ENCODE data around the gene GPATCH8. TPM values are rescaled to one million over a fixed set of nuclear protein-coding genes. Genes with fewer than 3 reads are reported as not detected.

The GPATCH8 gene
- total RNA-seq, 2 experiments from 2014 or later, result 76.0 to 76.9 TPM

DNA sequence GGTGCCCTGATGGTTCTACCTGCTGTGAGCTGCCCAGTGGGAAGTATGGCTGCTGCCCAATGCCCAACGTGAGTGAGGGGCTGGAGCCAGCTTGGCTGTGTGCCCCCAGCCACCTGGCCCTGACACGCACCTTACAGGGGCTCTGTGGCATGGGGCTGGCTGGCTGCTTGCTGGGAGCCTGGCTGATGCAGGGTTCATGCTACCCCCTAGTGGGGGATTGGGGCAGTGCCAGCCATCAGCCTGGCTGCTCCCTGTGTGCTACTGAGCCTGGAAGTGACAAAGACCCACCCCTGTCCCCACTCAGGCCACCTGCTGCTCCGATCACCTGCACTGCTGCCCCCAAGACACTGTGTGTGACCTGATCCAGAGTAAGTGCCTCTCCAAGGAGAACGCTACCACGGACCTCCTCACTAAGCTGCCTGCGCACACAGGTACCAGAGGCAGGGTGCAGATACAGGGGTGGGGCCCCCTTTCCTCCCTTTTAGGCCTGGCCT is 152.4 kb downstream of the GPATCH8 start:
- POLR2A ChIA-PET, result interaction anchor here (1.0 to 1.7 kb wide), 2 partner anchors 24 to 134 kb away, joined by 3 to 6 read pairs; no protein-coding TSS in a partner anchor
- Mint-ChIP-seq H3K27ac (no peak overlapping the region), H3K4me3 (peak overlapping the region; percentile 52)

DNA sequence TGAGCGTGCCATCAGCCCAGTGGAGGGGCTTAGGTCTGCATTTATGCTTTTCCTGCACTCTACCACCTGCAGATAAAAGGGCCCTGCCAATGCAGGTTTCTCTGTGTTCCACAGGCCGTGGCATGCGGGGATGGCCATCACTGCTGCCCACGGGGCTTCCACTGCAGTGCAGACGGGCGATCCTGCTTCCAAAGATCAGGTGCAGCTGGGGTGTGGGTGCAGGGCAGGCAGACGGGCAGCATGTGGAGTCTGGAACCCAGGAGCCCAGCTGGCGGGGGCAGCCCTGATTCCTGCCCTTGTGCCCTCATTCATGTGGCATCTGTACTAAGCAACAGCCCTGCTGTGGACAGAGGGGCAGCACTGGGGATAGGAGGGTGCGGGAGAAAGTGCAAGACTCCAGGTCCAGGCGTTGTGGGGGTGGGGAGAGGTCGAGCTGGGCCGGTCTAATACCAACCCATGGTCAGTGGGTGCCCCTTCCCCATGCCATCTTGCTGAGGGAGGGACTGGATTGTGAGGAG is 153.6 kb downstream of the GPATCH8 start:
- H3K36me3 Mint-ChIP-seq (ENCODE audit: low read depth), result peaks cover 4% of the 10 kb centered on the region
- H3K4me3 Mint-ChIP-seq, result no peak overlapping the region
- Histone ChIP-seq H3K27me3 (ENCODE audit: control insufficient read depth in 1 of 2, insufficient read depth in 2 of 2, low read length in 2 of 2) (no peaks in the 10 kb centered on the region), H3K4me3 (ENCODE audit: low read length) (no peak overlapping the region), H3K36me3 (ENCODE audit: insufficient read depth, low read length) (peaks cover 11% of the 10 kb centered on the region), H3K27ac (ENCODE audit: low read depth in 1 of 2, low read length in 2 of 2) (no peak overlapping the region), H3K4me1 (ENCODE audit: insufficient read depth, low read length) (peaks cover 36% of the 10 kb centered on the region), H3K9me3 (ENCODE audit: control insufficient read depth in 1 of 2, insufficient read depth in 1 of 2, low read length in 2 of 2) (no peaks in the 10 kb centered on the region)
- ChIA-PET POLR2A (interaction anchor here (1.0 to 1.7 kb wide), 3 partner anchors 23 to 145 kb away, joined by 3 to 6 read pairs (median 5); no protein-coding TSS in a partner anchor), CTCF (interaction anchor here (0.6 to 1.5 kb wide), 3 partner anchors 14 to 145 kb away, joined by 3 to 4 read pairs (median 4); partner anchors contain the start of gene FAM171A2)
- peaks cover 4% of the 10 kb centered on the region for H3K27me3 Mint-ChIP-seq
- H3K4me1 Mint-ChIP-seq (ENCODE audit: low read depth), result peaks cover 29% of the 10 kb centered on the region
- ATAC-seq (ENCODE audit: poor library complexity) (no peak), DNase-seq (no peak)
- TF ChIP-seq, protein P1, sequence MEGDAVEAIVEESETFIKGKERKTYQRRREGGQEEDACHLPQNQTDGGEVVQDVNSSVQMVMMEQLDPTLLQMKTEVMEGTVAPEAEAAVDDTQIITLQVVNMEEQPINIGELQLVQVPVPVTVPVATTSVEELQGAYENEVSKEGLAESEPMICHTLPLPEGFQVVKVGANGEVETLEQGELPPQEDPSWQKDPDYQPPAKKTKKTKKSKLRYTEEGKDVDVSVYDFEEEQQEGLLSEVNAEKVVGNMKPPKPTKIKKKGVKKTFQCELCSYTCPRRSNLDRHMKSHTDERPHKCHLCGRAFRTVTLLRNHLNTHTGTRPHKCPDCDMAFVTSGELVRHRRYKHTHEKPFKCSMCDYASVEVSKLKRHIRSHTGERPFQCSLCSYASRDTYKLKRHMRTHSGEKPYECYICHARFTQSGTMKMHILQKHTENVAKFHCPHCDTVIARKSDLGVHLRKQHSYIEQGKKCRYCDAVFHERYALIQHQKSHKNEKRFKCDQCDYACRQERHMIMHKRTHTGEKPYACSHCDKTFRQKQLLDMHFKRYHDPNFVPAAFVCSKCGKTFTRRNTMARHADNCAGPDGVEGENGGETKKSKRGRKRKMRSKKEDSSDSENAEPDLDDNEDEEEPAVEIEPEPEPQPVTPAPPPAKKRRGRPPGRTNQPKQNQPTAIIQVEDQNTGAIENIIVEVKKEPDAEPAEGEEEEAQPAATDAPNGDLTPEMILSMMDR (IDR thresholded peaks at IDR 0.05), result no peak
- H3K27ac Mint-ChIP-seq, result no peak overlapping the region
- H3K9me3 Mint-ChIP-seq, result no peaks in the 10 kb centered on the region
- intact Hi-C loops (cut with DNase I, micrococcal nuclease), result loop anchor here (1.0 to 5.0 kb wide), 4 partner anchors 139 to 407 kb away; partner anchors contain the start of genes HROB (in 1 of the 2), LSM12 (in 1 of the 2) and PPY (in 1 of the 2)

More for the DNA sequence above, 152.4 kb downstream of the GPATCH8 start:
- Mint-ChIP-seq H3K27me3 (peaks cover 4% of the 10 kb centered on the region), H3K36me3 (ENCODE audit: low read depth) (peaks cover under 1% of the 10 kb centered on the region), H3K4me1 (ENCODE audit: low read depth) (peaks cover 17% of the 10 kb centered on the region), H3K9me3 (no peaks in the 10 kb centered on the region)
- CTCF ChIA-PET, result interaction anchor here (0.9 to 1.5 kb wide), 4 partner anchors 11 to 147 kb away, joined by 3 to 4 read pairs (median 3); partner anchors contain the start of gene FAM171A2
- no peaks in the 10 kb centered on the region for H3K27me3 ChIP-seq (ENCODE audit: control insufficient read depth in 1 of 2, insufficient read depth in 2 of 2, low read length in 2 of 2)
- no peak overlapping the region for H3K4me3 ChIP-seq (ENCODE audit: low read length)
- intact Hi-C loops (cut with DNase I, micrococcal nuclease), result loop anchor here in 1 of 2 experiments (1.0 kb wide), 1 partner anchor 140 kb away; no protein-coding TSS in a partner anchor
- H3K9me3 ChIP-seq (ENCODE audit: control insufficient read depth in 1 of 2, insufficient read depth in 1 of 2, low read length in 2 of 2), result no peaks in the 10 kb centered on the region
- peaks cover 11% of the 10 kb centered on the region for H3K36me3 ChIP-seq (ENCODE audit: insufficient read depth, low read length)
- DNase-seq (peak; percentile 53 to 84 (median 68)), ATAC-seq (ENCODE audit: poor library complexity) (peak; percentile 79)
- TF ChIP-seq, protein P1 (IDR thresholded peaks at IDR 0.05), result peak; percentile 83
- H3K27ac ChIP-seq (ENCODE audit: low read depth in 1 of 2, low read length in 2 of 2), result no peak overlapping the region
- peaks cover 26% of the 10 kb centered on the region for H3K4me1 ChIP-seq (ENCODE audit: insufficient read depth, low read length)

DNA sequence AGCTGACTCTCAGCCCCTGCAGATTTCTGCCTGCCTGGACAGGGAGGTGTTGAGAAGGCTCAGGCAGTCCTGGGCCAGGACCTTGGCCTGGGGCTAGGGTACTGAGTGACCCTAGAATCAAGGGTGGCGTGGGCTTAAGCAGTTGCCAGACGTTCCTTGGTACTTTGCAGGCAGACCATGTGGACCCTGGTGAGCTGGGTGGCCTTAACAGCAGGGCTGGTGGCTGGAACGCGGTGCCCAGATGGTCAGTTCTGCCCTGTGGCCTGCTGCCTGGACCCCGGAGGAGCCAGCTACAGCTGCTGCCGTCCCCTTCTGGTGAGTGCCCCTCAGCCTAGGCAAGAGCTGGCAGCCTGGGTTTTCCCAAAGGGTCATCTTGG is 154.2 kb downstream of the GPATCH8 start:
- Histone ChIP-seq H3K36me3 (ENCODE audit: insufficient read depth, low read length) (peaks cover 11% of the 10 kb centered on the region), H3K27me3 (ENCODE audit: control insufficient read depth in 1 of 2, insufficient read depth in 2 of 2, low read length in 2 of 2) (no peaks in the 10 kb centered on the region), H3K4me3 (ENCODE audit: low read length) (no peak overlapping the region), H3K4me1 (ENCODE audit: insufficient read depth, low read length) (peaks cover 42% of the 10 kb centered on the region), H3K9me3 (ENCODE audit: control insufficient read depth in 1 of 2, insufficient read depth in 1 of 2, low read length in 2 of 2) (no peaks in the 10 kb centered on the region), H3K27ac (ENCODE audit: low read depth in 1 of 2, low read length in 2 of 2) (no peak overlapping the region)
- Mint-ChIP-seq H3K4me1 (ENCODE audit: low read depth) (peaks cover 29% of the 10 kb centered on the region), H3K4me3 (no peak overlapping the region), H3K27me3 (peaks cover 4% of the 10 kb centered on the region), H3K9me3 (no peaks in the 10 kb centered on the region), H3K27ac (no peak overlapping the region), H3K36me3 (ENCODE audit: low read depth) (peaks cover 4% of the 10 kb centered on the region)
- ChIA-PET POLR2A (interaction anchor here (1.3 kb wide), 1 partner anchor 145 kb away, joined by 5 read pairs; no protein-coding TSS in a partner anchor), CTCF (interaction anchor here (1.5 kb wide), 1 partner anchor 145 kb away, joined by 3 read pairs; no protein-coding TSS in a partner anchor)
- ATAC-seq (ENCODE audit: poor library complexity) (no peak), DNase-seq (no peak)
- TF ChIP-seq, protein P1 (IDR thresholded peaks at IDR 0.05), result no peak
- intact Hi-C loops (cut with DNase I, micrococcal nuclease), result loop anchor here in 1 of 2 experiments (5.0 kb wide), 3 partner anchors 207 to 407 kb away; partner anchors contain the start of genes HROB, LSM12 and PPY
